HG02610 (cell line): ENCODE measurements around the gene MRPS33.
"Not testable (repeated sequence)": the region's sequence is repeated elsewhere in the genome, so short reads cannot be mapped to it uniquely, and the experiment has no call there.

Source experiments
- ATAC-seq: cut with Tn5 transposase; IDR thresholded peaks from one replicate; pipeline ENCODE4 v1.9.1; 2021; ENCODE audit warnings: mild to moderate bottlenecking, moderate library complexity; ENCODE audit not compliant: unreplicated experiment

Gene MRPS33

GRCh38 chr7:141014524-141015395 lies at the start of gene MRPS33:
Gene MRPS33 (minus strand): TSS chr7:141014952. CDS start chr7:141010633, 4,319 bp downstream.
- peak; percentile 99 for ATAC-seq

GRCh38 chr7:141057788-141058187 lies 43.0 kb upstream of the MRPS33 start:
- no peak for ATAC-seq

- ATAC-seq: no peak
Measured at GRCh38 chr7:141055146-141055545, 40.4 kb upstream of the MRPS33 start.

- peak; percentile 64 for ATAC-seq
Measured at GRCh38 chr7:141053626-141054025, 38.9 kb upstream of the MRPS33 start.

GRCh38 chr7:141045842-141046620 lies 31.3 kb upstream of the MRPS33 start:
- no peak for ATAC-seq

- no peak for ATAC-seq
Measured at GRCh38 chr7:141045126-141045841, 30.5 kb upstream of the MRPS33 start.

GRCh38 chr7:141043616-141044015 lies 28.9 kb upstream of the MRPS33 start:
- no peak for ATAC-seq

GRCh38 chr7:141042222-141043193 lies 27.8 kb upstream of the MRPS33 start:
- no peak for ATAC-seq

- no peak for ATAC-seq
Measured at GRCh38 chr7:141039376-141039775, 24.6 kb upstream of the MRPS33 start.

- ATAC-seq: not testable (repeated sequence)
Measured at GRCh38 chr7:141038100-141038499, 23.3 kb upstream of the MRPS33 start.

- not testable (repeated sequence) for ATAC-seq
Measured at GRCh38 chr7:141032539-141033323, 18.0 kb upstream of the MRPS33 start.

- ATAC-seq: no peak
Measured at GRCh38 chr7:141028767-141029166, 14.0 kb upstream of the MRPS33 start.

GRCh38 chr7:141027043-141027442 lies 12.3 kb upstream of the MRPS33 start:
- ATAC-seq: no peak

GRCh38 chr7:141024668-141025067 lies 9.9 kb upstream of the MRPS33 start:
- ATAC-seq: no peak

- no peak for ATAC-seq
Measured at GRCh38 chr7:141023295-141023694, 8.5 kb upstream of the MRPS33 start.

GRCh38 chr7:141017555-141017954 lies 2.8 kb upstream of the MRPS33 start:
- ATAC-seq: no peak

GRCh38 chr7:141016349-141016748 lies 1.6 kb upstream of the MRPS33 start:
- ATAC-seq: no peak

GRCh38 chr7:141014125-141014523 lies 628 bp downstream of the MRPS33 start:
- peak; percentile 0 for ATAC-seq

- no peak for ATAC-seq
Measured at GRCh38 chr7:141013345-141013715, 1.4 kb downstream of the MRPS33 start.
